ENCODE data around the gene CSNK2A2.

Gene CSNK2A2

GRCh38 chr16:58211245-58211644, 13.3 kb upstream of the CSNK2A2 start:
- DNase-seq, result no peak
- H3K4me3 ChIP-seq (ENCODE audit: low read depth, low read length), result no peak overlapping the region
- no peak overlapping the region for H3K27ac ChIP-seq
- in situ Hi-C loops (cut with HindIII; ENCODE audit: low pct_ligation_motif_present, low sequenced_read_pairs), result no loop called here
- no peaks in the 10 kb centered on the region for H3K36me3 ChIP-seq (replicated peaks)
- TF ChIP-seq CTCF (IDR thresholded peaks at IDR 0.05; ENCODE audit: low read depth, low read length, missing control alignments), result no peak
- H3K27me3 ChIP-seq (replicated peaks), result no peaks in the 10 kb centered on the region

GRCh38 chr16:58205276-58206036, 7.5 kb upstream of the CSNK2A2 start:
- no peak for TF ChIP-seq CTCF (IDR thresholded peaks at IDR 0.05; ENCODE audit: low read depth, low read length, missing control alignments)
- DNase-seq, result no peak
- Histone ChIP-seq H3K27me3 (replicated peaks) (no peaks in the 10 kb centered on the region), H3K27ac (no peak overlapping the region), H3K4me3 (ENCODE audit: low read depth, low read length) (no peak overlapping the region), H3K36me3 (replicated peaks) (no peaks in the 10 kb centered on the region)
- in situ Hi-C loops (cut with HindIII; ENCODE audit: low pct_ligation_motif_present, low sequenced_read_pairs), result no loop called here

- no peak overlapping the region for H3K27ac ChIP-seq
- no peak for DNase-seq
- H3K36me3 ChIP-seq (replicated peaks), result peaks cover 3% of the 10 kb centered on the region
- H3K4me3 ChIP-seq (ENCODE audit: low read depth, low read length), result no peak overlapping the region
- TF ChIP-seq CTCF (IDR thresholded peaks at IDR 0.05; ENCODE audit: low read depth, low read length, missing control alignments), result no peak
- no peaks in the 10 kb centered on the region for H3K27me3 ChIP-seq (replicated peaks)
- in situ Hi-C loops (cut with HindIII; ENCODE audit: low pct_ligation_motif_present, low sequenced_read_pairs), result no loop called here
These were observed 3.3 kb upstream of the CSNK2A2 start for GRCh38 chr16:58201163-58201562.

- in situ Hi-C loops (cut with HindIII; ENCODE audit: low pct_ligation_motif_present, low sequenced_read_pairs), result no loop called here
- Histone ChIP-seq H3K36me3 (replicated peaks) (peaks cover 11% of the 10 kb centered on the region), H3K27ac (no peak overlapping the region), H3K27me3 (replicated peaks) (no peaks in the 10 kb centered on the region), H3K4me3 (ENCODE audit: low read depth, low read length) (no peak overlapping the region)
- DNase-seq, result no peak
- no peak for TF ChIP-seq CTCF (IDR thresholded peaks at IDR 0.05; ENCODE audit: low read depth, low read length, missing control alignments)
These were observed 2.3 kb upstream of the CSNK2A2 start for GRCh38 chr16:58200004-58200797.

- in situ Hi-C loops (cut with HindIII; ENCODE audit: low pct_ligation_motif_present, low sequenced_read_pairs), result no loop called here
- no peak for DNase-seq
- no peak for TF ChIP-seq CTCF (IDR thresholded peaks at IDR 0.05; ENCODE audit: low read depth, low read length, missing control alignments)
- Histone ChIP-seq H3K27ac (no peak overlapping the region), H3K4me3 (ENCODE audit: low read depth, low read length) (no peak overlapping the region), H3K27me3 (replicated peaks) (no peaks in the 10 kb centered on the region), H3K36me3 (replicated peaks) (peaks cover 16% of the 10 kb centered on the region)
These were observed 1.0 kb upstream of the CSNK2A2 start for GRCh38 chr16:58198803-58199411.

Data from brain microvascular endothelial cell (primary cell).